HG03342 (cell line): ENCODE results near the gene SUMO3.

Experiments used
- ATAC-seq: cut with Tn5 transposase; IDR thresholded peaks from one replicate; pipeline ENCODE4 v1.9.1; 2021; ENCODE audit warnings: mild to moderate bottlenecking, moderate library complexity; ENCODE audit not compliant: unreplicated experiment

SUMO3 gene

GRCh38 chr21:44762221-44763049 lies 55.4 kb downstream of the SUMO3 start:
- no peak for ATAC-seq

DNA sequence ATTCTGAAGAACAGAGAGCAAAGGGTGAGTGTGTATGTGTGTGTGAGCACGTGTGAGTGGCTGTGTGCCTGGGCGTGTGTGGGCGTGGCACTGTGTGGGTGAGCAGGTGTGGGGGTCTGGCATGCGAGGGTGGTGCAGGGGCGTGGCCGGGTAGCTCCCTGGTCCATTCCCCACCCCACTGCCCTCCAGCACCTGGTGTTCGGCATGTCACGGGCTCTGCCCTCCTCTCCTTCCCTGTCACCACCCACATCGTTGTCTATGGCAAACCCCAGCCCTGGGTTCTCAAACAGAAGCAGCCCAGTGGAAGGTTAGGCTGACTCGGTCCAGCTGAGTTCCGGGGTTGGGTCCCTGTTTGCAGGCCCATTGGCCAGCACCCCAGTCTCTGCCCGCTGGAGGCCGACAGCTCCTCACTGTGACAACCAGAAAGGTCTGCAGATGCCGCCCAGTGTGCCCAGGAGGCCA lies 56.1 kb downstream of the SUMO3 start:
- no peak for ATAC-seq

DNA sequence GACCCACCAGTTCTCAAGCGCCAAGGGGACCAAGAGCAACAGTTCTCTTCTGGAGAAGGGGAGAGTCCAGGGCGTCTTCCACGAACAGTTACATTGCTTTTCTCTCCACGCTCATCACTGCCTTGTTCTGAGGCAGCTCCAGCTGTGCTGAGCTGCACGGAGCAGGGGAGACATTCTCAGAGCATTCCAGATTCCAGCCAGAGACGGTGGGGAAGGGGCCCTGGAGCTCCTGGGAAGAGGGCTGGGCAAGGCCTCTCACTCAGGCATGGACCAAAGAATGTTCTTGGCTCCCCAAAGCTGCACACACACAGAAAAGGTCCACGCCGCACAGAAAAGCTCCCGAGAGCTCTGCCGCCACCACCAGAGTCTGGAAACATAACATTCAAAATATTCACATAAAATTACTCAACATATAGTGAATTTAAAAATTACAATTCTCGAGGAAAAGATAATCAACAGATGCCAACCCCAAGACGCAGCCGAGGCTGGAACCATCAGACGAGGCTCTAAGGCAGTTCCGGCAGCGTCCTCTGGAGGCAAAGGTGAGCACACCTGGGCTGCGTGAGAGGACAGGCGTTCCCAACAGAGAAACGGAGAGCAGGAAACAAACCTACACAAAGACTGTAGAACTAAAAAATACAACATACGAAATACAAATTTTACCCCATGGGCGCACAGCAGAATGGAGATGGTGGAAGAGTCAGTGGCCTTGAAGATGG lies 56.7 kb downstream of the SUMO3 start:
- no peak for ATAC-seq

DNA sequence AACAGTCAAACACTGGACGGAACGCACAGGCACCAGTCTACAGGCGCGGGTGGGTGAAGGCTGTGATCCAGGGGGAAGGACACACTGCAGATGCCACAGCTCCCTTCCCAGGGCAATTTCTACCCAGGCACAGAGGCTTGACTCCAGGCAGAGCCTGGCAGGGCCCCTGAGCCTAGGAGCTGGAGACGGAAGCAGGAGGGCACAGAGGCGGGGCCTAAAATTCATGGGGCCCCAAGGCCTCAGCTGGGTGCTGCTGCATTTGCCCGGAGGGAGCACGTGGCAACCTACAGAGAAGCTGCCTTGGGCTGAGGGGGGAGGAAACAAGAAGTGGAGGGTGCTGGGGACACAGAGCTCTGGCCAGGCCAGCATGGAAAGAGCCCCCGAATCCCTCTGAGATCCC lies 57.5 kb downstream of the SUMO3 start:
- ATAC-seq: no peak

DNA sequence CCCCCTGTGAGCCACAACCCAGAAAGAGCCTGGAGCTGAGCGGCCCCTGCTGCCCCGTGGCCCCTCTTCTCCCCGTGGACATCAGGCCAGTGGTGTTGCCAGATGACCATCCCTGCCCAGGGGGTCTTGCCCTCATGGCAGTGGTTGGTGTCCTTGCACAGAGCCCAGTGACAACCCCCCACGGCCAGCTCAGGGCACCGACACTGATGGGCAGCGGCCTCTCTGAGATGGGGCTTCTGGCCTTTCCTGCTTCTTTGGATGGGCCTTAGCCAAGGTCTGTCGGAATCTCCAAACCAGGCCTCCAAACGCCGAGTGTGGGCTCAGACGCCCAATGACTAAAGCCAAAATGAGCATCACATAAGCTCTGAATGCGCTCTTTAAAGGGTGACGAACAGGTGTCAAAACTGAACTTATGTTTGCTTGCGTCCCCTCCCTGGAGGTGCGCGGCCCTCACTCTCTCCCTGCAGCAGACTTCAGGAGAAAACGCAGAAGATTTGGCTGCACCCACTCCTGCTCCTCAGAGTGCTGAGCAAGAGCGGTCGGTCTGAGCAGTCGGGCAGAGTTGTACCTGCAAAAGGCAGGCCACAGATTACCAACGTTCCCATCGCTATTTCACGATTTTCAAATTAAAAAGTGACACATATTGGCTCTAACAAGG lies 58.1 kb downstream of the SUMO3 start:
- ATAC-seq: no peak

DNA sequence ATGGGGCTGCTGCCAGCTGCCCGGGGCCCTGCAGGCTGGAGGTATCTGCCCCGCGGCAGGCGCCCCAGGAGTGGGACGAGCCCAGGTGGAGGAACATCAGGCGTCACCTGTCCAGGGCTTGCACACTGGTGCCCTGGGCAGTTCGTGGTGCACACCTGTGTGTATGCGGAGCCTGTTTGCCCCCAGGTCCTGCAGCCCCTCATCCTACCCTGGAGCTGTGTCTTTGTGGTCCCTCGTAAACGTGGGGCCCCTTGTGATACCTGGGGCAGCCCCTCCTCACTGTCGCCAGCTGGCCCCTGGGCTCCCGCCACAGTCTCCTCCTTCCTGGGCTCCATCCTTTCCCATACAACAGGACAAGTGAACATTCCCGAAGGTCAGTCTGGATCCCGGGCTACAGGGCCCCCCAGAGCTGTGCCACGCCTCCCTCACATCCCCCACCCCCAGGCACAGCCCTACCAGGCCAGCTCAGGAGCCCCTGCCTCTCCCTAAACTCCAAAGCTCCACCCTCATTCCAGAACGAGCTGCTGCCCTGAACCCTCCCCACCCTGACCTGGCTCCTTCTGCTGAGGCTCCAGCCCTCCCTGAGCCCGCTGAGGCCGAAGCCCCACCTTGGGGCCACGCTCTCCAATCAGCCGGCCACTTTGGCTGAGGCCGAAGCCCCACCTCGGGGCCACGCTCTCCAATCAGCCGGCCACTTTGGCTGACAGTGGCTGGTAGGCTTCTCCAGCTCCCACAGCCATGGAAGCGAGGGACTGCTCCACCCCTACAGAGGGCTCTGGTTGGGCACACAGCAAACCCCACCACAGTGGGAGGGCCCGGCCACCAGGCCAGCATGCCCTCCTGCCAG lies 58.9 kb downstream of the SUMO3 start:
- no peak for ATAC-seq

DNA sequence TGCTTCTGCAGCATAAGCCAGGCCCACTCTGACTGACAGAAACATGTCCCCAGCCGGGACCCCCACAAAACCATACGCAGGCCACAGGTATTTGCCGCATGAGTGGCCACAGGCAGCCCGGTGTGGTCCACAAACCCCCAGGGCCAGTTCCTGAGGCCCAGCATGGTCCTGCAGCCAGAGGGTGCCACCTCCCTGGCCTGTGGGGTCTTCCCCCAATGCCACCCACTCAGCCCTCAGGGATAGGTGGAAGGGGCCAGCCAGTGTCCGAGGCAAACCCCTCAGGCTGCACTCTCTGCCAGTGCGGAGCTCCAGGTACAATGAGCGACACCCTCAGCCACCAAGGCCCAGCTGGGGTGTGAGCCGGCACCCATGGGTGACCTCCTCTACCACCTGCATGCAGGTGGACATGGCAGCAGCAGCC lies 59.7 kb downstream of the SUMO3 start:
- no peak for ATAC-seq

DNA sequence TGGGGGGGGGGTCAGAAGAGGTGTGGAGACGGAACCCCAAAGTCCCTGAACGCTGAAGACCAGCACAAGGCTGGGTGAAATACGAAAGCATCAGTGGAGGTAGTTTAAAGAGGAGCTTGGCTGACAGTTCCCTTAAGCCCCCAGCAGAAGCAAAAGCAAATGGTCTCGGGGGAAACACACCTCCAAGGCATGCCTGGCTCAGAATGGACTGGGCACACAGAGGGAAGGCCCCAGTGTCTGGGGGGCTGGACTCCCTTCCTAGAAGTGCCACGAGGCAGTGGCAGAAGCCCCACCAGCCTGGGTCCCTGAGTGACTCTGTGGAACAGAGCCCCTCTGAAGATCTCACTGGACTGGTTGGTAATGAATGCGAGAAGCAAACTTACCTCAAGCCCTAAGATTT lies 60.1 kb downstream of the SUMO3 start:
- no peak for ATAC-seq

DNA sequence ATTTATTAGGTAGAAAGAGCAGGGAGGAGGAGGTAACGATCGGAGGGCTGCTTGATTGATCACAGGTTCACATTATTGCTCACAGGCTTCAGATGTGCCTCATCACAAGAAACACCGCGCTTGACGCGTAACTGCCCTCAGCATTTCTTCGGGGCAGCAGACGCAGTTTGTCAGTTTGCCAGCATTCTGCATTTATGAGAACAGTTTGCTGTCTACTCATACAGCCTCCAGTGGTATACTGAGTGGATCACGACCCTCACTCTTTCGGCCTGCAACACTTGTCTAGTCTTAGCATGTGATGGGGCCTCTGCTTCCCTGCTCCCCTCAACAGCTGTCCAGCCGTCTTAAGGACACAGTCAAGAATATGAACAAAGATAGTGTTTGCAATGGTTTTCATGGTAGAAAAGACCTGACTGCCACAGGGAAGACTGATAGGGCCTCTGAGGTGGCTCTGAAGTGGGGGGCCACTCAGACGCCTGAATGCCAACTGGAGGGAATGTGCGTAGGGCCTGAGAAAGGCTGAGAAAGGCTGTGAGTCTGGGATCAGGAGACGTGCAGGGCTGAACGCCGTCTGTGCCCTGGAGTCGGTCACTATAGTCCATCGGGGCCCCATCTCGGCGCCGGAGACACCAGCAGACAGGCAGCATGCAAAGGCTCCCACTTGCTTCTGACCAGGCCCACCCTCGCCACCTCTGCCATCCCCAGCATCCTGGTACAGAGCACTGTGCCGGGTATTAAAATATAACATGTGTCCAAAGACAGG lies 61.3 kb downstream of the SUMO3 start:
- no peak for ATAC-seq
